C4-2B (cell line): ENCODE data around the gene SORL1.

ENCODE experiments used
- ZFX ChIP-seq: fragments of 450-650 bp; IDR thresholded peaks from 2 replicates; pipeline ENCODE4 v1.6.1; 2017
- TF ChIP-seq, protein P1 (sequence below): fragments of 450-650 bp; conservative IDR thresholded peaks from 2 replicates; pipeline ENCODE4 v1.5.1; 2017; ENCODE audit warnings: mild to moderate bottlenecking

GRCh38 chr11:121634273-121634672 lies 182.2 kb downstream of the SORL1 start:
- TF ChIP-seq, protein P1, sequence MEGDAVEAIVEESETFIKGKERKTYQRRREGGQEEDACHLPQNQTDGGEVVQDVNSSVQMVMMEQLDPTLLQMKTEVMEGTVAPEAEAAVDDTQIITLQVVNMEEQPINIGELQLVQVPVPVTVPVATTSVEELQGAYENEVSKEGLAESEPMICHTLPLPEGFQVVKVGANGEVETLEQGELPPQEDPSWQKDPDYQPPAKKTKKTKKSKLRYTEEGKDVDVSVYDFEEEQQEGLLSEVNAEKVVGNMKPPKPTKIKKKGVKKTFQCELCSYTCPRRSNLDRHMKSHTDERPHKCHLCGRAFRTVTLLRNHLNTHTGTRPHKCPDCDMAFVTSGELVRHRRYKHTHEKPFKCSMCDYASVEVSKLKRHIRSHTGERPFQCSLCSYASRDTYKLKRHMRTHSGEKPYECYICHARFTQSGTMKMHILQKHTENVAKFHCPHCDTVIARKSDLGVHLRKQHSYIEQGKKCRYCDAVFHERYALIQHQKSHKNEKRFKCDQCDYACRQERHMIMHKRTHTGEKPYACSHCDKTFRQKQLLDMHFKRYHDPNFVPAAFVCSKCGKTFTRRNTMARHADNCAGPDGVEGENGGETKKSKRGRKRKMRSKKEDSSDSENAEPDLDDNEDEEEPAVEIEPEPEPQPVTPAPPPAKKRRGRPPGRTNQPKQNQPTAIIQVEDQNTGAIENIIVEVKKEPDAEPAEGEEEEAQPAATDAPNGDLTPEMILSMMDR, result no peak
- TF ChIP-seq ZFX, result no peak
